Measurements from ENCODE around the gene PIK3C2G.

PIK3C2G gene

DNA sequence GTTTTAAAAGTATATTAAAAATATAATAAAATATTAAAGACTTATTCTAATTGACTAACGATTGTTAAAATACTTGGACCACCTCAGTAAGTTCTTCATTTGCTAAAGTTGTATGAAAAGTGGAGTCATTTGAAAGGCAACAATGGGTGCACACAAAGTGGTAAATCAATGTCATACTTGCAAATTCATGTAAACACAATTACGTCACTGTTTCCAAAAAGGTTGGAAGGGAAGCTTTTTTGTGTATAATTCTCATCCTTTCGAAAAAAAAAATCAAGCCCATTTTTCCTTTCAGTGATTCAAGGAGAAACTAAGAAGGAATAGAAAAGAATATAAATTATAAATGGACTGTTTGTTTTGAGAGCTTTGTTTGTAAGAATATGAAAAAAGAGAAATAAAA lies 166.2 kb downstream of the PIK3C2G start:
- DNase-seq = no peak

- no peak for DNase-seq
These were observed 167.1 kb downstream of the PIK3C2G start for GRCh38 chr12:18428416-18428815.

GRCh38 chr12:18429366-18429765 lies 168.0 kb downstream of the PIK3C2G start:
- no peak for DNase-seq

DNA sequence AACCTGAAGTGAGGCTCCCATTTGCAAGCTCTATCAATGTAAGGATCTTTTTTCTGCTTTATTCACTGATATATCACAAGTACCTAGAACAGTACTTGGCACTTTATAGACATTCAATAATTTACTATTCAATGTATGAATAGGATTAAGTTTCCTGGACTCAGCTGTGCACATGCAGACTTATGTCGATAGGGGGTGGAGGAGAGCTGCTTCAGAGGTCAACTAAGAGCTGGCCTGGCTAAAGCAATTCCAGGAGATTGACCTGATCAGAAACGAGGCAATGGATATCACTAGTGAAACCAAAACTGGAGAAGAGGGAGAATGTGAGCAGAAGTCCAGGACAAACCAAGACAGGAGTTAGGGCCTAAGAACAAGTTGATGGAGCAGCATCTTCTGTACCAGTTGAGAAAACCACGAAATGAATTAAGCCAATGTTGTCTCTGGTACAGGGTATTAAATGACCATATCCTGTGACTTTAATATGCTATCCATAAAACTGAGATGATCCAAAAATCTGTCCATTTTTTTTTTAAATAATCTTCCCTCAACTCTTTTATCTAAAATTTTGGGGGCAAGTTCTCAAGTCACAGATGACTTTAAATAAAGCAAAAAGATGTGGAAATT lies 169.2 kb downstream of the PIK3C2G start:
- DNase-seq = peak; percentile 11

DNA sequence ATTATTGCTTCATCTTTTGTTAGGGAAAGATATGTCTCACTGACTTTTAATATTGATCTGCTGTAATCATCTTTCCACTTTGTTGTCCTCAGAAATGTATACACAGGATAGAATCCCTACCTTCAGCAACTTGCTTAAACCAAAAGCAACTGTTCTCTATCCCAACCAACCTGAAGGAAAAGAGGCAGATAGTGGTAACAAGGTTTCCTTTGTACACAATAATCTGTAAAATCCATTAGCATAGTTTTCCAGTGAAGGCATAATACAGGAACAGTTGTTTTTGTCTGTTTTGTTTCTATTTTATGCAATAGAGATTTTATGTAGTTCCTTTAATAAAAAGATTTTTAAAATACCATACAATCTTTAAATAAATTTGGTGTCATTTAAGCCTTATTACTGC lies 170.5 kb downstream of the PIK3C2G start:
- DNase-seq = no peak

GRCh38 chr12:18432206-18432605 lies 170.9 kb downstream of the PIK3C2G start:
- no peak for DNase-seq

DNA sequence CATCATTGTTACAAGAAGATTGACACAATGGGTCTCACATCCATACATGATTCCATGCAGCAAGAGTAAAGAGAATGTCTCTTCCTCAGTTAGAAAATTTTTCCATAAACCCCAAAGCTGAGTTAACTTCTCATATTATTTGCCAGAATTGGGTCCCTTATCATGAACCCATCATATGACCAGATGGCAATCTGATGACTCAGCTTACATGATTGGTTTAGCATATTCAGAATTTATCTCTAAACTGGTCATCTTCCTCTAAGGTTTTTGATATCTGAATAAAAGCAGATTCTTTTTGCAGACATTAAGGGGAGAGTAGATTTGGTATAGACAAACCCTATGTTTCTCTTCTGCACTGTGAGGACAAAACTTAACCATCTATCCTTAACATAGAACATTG lies 174.9 kb downstream of the PIK3C2G start:
- DNase-seq = no peak

- no peak for DNase-seq
These were observed 178.2 kb downstream of the PIK3C2G start for GRCh38 chr12:18439541-18439940.

DNA sequence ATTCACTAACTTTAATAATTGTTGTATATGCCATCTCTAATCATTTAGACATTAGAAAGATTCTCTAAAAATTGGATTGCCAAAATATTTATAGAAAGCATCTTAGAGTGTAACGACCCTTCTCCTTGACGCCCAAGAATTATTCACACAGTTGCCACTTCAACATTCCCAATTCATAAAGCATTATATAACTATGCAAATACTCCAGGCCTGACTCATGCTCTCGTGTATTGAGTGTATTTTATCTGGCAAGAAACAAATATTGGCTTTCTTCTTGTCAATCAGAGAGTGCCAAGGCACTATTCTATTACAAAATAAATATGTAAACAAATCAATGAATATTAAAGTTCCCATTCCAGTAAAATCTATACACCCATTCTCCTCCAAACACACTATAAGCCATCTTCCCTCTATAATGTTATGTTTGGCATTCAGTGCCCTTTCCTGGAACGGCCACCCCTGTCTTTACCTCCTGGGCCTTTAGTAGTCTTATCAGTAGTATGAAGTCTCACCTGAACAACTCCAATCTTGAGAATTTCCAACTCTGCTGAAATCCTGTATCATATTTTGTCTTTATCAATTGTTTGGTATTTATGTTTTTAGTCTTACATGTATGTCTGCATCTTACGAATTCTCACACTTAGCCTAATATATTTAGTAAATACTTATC lies 182.6 kb downstream of the PIK3C2G start:
- DNase-seq = no peak

DNA sequence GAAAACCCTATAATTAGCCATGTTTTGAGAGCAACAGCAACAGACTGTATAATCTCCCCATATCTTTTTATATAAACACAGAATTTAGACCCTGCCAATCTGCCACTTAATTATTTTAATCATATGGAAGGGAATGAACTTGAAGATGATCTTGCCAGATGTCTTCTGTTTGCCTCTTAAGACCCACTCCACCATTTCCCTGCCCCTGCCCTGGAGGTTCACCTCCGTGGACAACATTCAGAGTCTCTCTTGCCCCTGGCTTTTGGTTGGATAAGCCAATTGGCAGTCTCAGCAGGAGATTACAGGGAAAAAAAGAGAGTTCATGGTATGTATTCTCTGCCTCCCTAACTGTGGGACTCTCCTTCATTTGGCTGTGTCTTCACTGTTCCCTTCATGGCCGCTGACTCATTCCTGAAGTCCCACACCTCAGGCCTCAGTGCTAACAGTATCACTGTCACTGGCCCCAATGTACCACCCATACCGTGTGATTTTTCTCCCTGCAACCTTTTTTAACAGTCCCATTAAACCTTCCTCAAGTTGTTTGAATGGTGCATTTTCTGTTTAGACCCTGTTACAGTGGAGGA lies 184.8 kb downstream of the PIK3C2G start:
- no peak for DNase-seq

- DNase-seq = no peak
These were observed 193.0 kb downstream of the PIK3C2G start for GRCh38 chr12:18454330-18454729.

DNA sequence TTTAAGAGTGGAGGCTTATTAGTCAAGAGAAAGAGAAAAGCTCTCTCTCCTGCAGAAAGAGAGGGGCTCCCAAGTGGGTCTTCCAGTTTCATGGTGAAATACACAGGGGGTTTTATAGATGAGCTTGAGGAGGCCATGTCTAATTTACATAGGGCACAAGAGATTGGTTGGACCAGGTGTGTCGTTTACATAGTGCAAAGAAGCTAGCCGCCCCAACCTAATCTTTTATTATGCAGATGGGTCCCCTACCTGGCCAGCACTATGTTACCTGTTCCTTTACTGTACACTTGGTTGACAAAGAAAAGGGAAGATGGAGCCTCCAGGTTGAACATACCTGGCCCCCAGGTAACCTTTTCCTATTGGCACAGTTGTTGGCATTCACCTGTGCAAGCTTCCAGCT lies 195.0 kb downstream of the PIK3C2G start:
- DNase-seq = no peak

DNA sequence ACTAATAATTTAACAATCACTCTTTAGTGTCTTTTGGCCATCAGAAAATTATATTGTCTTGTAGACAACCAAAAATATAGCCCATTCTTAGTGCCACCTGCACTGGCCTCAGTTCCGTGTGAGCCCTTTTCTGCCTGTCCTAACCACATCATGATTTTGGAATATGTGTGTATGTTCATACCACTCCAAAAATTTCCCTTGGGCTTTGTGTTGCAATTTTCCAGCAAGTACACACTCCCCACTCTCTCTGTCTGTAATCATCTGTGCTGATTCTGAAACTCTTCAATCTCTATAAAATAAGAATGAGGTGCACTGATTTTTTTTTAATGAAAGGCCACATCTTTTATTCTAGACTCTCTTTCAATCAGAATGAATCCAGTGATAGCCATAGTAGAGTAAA lies 196.0 kb downstream of the PIK3C2G start:
- no peak for DNase-seq

GRCh38 chr12:18461758-18462157 lies 200.4 kb downstream of the PIK3C2G start:
- no peak for DNase-seq

DNA sequence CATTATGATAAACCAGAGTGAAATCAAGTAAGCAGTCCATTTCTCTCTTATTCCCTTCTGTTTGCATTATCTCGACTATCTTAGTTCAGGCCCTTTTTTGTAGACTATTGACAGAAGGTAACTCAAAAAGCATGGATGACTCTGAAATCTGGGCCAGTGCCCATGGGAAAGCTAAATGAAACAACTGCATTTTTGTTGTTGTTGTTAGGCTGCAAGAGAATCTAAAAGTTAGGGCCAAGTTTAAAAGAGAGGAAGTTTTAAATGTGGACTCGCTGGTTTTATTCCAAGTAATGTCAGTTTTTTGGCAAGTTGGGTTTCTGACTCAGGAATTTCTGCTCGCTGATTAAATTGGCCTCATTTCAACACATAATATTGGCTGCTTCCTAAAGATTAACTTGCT lies 201.1 kb downstream of the PIK3C2G start:
- DNase-seq = no peak

DNA sequence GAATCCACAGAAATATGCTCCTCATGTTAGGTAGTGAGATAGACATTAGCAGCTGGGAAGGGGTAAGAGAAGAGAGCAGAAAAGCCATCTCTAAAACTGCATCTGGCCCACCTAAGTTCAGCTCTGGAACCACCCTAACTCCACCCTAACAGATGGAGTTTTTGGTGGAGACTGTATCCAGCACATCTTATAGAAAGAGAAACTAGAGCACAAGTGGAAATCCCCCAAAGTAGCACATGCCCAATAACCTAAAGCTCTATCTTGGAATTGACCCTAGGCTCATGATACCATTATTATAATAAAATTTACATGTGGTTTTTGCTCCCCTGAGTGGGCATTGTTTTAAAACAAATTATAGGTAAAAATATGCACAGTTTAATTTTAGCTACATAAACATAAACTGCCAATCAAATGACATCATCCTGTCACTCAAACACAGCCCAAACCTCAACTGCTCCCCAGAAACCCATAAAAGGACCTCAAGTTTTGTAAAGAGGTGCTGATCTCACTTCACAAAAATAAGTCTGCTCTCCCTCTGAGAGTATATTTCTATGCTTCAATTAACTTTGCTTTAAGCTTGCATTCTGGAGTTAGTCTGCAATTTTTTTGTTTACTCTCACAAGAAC lies 206.4 kb downstream of the PIK3C2G start:
- no peak for DNase-seq

DNA sequence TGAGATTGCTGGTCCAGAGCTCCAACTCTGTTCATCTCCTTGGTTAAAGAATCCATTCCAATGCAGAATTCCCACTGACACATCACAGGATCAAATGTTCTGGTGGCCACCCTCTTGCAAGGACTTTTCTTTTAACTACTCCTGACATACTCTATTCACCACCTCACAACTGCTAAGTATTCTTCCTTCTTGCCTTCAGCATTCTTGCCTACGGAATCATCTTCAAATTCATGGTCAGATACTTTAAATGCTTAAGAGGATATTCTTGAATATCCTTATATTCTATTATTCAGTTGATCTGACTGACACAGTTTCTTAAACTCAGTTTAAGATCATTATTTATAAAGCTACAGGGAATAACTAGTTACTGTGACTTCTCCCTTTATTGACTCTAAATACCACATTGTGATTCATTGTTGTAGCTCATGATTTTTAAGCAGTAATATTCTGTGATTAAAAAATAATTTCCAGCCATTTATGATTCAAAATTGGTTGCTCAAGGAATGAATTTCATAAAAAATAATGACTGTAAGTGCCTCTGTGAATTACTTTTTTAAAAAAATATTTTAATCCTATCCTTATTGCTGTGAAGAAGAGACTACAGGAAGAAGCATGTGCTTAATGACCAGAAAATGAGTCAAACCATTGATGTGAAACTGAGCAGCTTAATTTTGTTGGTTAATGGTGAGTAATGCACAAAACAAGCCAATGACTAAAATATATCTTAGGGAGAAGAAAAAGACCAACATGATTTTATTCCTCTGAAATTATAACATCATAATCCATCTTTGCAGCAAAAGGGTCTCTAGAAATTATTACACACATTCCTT lies 207.1 kb downstream of the PIK3C2G start:
- DNase-seq = no peak

GRCh38 chr12:18470251-18470650 lies 208.9 kb downstream of the PIK3C2G start:
- no peak for DNase-seq

- DNase-seq = no peak
These were observed 211.0 kb downstream of the PIK3C2G start for GRCh38 chr12:18472304-18472703.

- DNase-seq = no peak
These were observed 211.5 kb downstream of the PIK3C2G start for GRCh38 chr12:18472806-18473205.

DNA sequence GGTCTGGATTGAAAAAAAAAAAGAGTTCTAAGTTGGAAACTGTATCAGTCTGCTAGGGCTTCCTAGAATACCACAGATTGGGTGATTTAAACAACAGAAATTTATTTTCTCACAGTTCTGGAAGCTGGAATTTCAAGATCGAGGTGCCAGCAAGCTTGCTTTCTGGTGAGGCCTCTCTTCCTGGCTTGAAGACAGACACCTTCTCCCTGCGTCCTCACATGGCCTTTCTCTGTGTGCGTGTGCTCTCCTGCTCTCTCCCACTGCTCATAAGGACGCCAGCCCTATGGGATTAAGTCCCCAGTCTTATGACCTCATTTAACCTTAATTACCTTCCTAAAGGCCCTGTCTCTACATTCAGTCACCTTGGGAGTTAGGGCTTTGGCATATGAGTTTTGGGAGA lies 215.5 kb downstream of the PIK3C2G start:
- peak; percentile 18 for DNase-seq

- no peak for DNase-seq
These were observed 217.9 kb downstream of the PIK3C2G start for GRCh38 chr12:18479256-18479655.

GRCh38 chr12:18482601-18483120 lies 221.3 kb downstream of the PIK3C2G start:
- DNase-seq = no peak
